ENCODE measurements around the gene UBA1. TPM values are rescaled to one million over a fixed set of nuclear protein-coding genes. Genes with fewer than 3 reads are reported as not detected.

UBA1 gene
- total RNA-seq, 3 donors from 2014 or later, result 236 to 281 (median 254) TPM

- no peak for ATAC-seq
- H3K36me3 Mint-ChIP-seq (ENCODE audit: insufficient read depth), result peaks cover 10% of the 10 kb centered on the region
- no peak for DNase-seq
- H3K4me3 Mint-ChIP-seq, result no peak overlapping the region
- no peaks in the 10 kb centered on the region for H3K27me3 Mint-ChIP-seq (ENCODE audit: low read depth)
- H3K4me1 Mint-ChIP-seq (ENCODE audit: low read depth), result no peaks in the 10 kb centered on the region
- no peaks in the 10 kb centered on the region for H3K9me3 Mint-ChIP-seq
These were observed 17.4 kb upstream of the UBA1 start for GRCh38 chrX:47176101-47176740.

GRCh38 chrX:47177079-47177478 is 16.6 kb upstream of the UBA1 start:
- Mint-ChIP-seq H3K4me3 (no peak overlapping the region), H3K27me3 (ENCODE audit: low read depth) (no peaks in the 10 kb centered on the region), H3K36me3 (ENCODE audit: insufficient read depth) (peaks cover 10% of the 10 kb centered on the region), H3K4me1 (ENCODE audit: low read depth) (no peaks in the 10 kb centered on the region), H3K9me3 (no peaks in the 10 kb centered on the region)
- DNase-seq (no peak), ATAC-seq (no peak)

- Mint-ChIP-seq H3K27me3 (ENCODE audit: low read depth) (no peaks in the 10 kb centered on the region), H3K4me1 (ENCODE audit: low read depth) (no peaks in the 10 kb centered on the region), H3K36me3 (ENCODE audit: insufficient read depth) (peaks cover 13% of the 10 kb centered on the region), H3K9me3 (no peaks in the 10 kb centered on the region), H3K4me3 (no peak overlapping the region)
- no peak for ATAC-seq
- DNase-seq, result no peak
These were observed 15.3 kb upstream of the UBA1 start for GRCh38 chrX:47178337-47178736.

GRCh38 chrX:47179221-47179927 is 14.3 kb upstream of the UBA1 start:
- Mint-ChIP-seq H3K27me3 (ENCODE audit: low read depth) (no peaks in the 10 kb centered on the region), H3K9me3 (no peaks in the 10 kb centered on the region), H3K4me1 (ENCODE audit: low read depth) (no peaks in the 10 kb centered on the region), H3K36me3 (ENCODE audit: insufficient read depth) (peaks cover 13% of the 10 kb centered on the region), H3K4me3 (no peak overlapping the region)
- no peak for ATAC-seq
- DNase-seq, result no peak

GRCh38 chrX:47179928-47180255 is 13.7 kb upstream of the UBA1 start:
- ATAC-seq (no peak), DNase-seq (no peak)
- no peaks in the 10 kb centered on the region for H3K27me3 Mint-ChIP-seq (ENCODE audit: low read depth)
- no peaks in the 10 kb centered on the region for H3K4me1 Mint-ChIP-seq (ENCODE audit: low read depth)
- no peak overlapping the region for H3K4me3 Mint-ChIP-seq
- H3K36me3 Mint-ChIP-seq (ENCODE audit: insufficient read depth), result peaks cover 13% of the 10 kb centered on the region
- no peaks in the 10 kb centered on the region for H3K9me3 Mint-ChIP-seq

GRCh38 chrX:47180346-47180745 is 13.3 kb upstream of the UBA1 start:
- no peaks in the 10 kb centered on the region for H3K4me1 Mint-ChIP-seq (ENCODE audit: low read depth)
- H3K4me3 Mint-ChIP-seq, result no peak overlapping the region
- H3K9me3 Mint-ChIP-seq, result no peaks in the 10 kb centered on the region
- H3K36me3 Mint-ChIP-seq (ENCODE audit: insufficient read depth), result peaks cover 13% of the 10 kb centered on the region
- no peak for DNase-seq
- ATAC-seq, result no peak
- H3K27me3 Mint-ChIP-seq (ENCODE audit: low read depth), result no peaks in the 10 kb centered on the region

- ATAC-seq, result no peak
- no peak for DNase-seq
- Mint-ChIP-seq H3K27me3 (ENCODE audit: low read depth) (no peaks in the 10 kb centered on the region), H3K9me3 (no peaks in the 10 kb centered on the region), H3K36me3 (ENCODE audit: insufficient read depth) (peaks cover 13% of the 10 kb centered on the region), H3K4me3 (no peak overlapping the region), H3K4me1 (ENCODE audit: low read depth) (no peaks in the 10 kb centered on the region)
These were observed 12.3 kb upstream of the UBA1 start for GRCh38 chrX:47181301-47181700.

GRCh38 chrX:47182106-47182700 is 11.4 kb upstream of the UBA1 start:
- DNase-seq, result no peak
- Mint-ChIP-seq H3K9me3 (no peaks in the 10 kb centered on the region), H3K4me3 (no peak overlapping the region), H3K36me3 (ENCODE audit: insufficient read depth) (peaks cover 13% of the 10 kb centered on the region), H3K4me1 (ENCODE audit: low read depth) (no peaks in the 10 kb centered on the region), H3K27me3 (ENCODE audit: low read depth) (no peaks in the 10 kb centered on the region)
- no peak for ATAC-seq

- ATAC-seq, result no peak
These were observed 9.1 kb upstream of the UBA1 start for GRCh38 chrX:47184486-47184885.

GRCh38 chrX:47185241-47185640 is 8.4 kb upstream of the UBA1 start:
- no peak overlapping the region for H3K4me3 Mint-ChIP-seq
- no peaks in the 10 kb centered on the region for H3K27me3 Mint-ChIP-seq (ENCODE audit: low read depth)
- ATAC-seq (no peak), DNase-seq (no peak)
- H3K36me3 Mint-ChIP-seq (ENCODE audit: insufficient read depth), result peaks cover 4% of the 10 kb centered on the region
- peaks cover 13% of the 10 kb centered on the region for H3K4me1 Mint-ChIP-seq (ENCODE audit: low read depth)
- H3K9me3 Mint-ChIP-seq, result no peaks in the 10 kb centered on the region

More at GRCh38 chrX:47184486-47184885, 9.1 kb upstream of the UBA1 start:
- H3K4me1 Mint-ChIP-seq (ENCODE audit: low read depth), result peaks cover 13% of the 10 kb centered on the region
- H3K9me3 Mint-ChIP-seq, result no peaks in the 10 kb centered on the region
- H3K36me3 Mint-ChIP-seq (ENCODE audit: insufficient read depth), result peaks cover 5% of the 10 kb centered on the region
- no peak overlapping the region for H3K4me3 Mint-ChIP-seq
- no peaks in the 10 kb centered on the region for H3K27me3 Mint-ChIP-seq (ENCODE audit: low read depth)
- no peak for DNase-seq

GRCh38 chrX:47186096-47186740 is 7.4 kb upstream of the UBA1 start:
- Mint-ChIP-seq H3K9me3 (no peaks in the 10 kb centered on the region), H3K27me3 (ENCODE audit: low read depth) (no peaks in the 10 kb centered on the region), H3K4me1 (ENCODE audit: low read depth) (peaks cover 19% of the 10 kb centered on the region), H3K36me3 (ENCODE audit: insufficient read depth) (peaks cover 4% of the 10 kb centered on the region), H3K4me3 (no peak overlapping the region)
- ATAC-seq (no peak), DNase-seq (no peak)

- no peak for DNase-seq
These were observed 6.4 kb upstream of the UBA1 start for GRCh38 chrX:47187106-47187677.

GRCh38 chrX:47189906-47190305 is 3.7 kb upstream of the UBA1 start:
- DNase-seq, result no peak
- ATAC-seq, result no peak
- no peak overlapping the region for H3K4me3 Mint-ChIP-seq
- no peaks in the 10 kb centered on the region for H3K9me3 Mint-ChIP-seq
- no peaks in the 10 kb centered on the region for H3K27me3 Mint-ChIP-seq (ENCODE audit: low read depth)
- H3K36me3 Mint-ChIP-seq (ENCODE audit: insufficient read depth), result peaks cover 2% of the 10 kb centered on the region
- H3K4me1 Mint-ChIP-seq (ENCODE audit: low read depth), result peaks cover 31% of the 10 kb centered on the region

More at GRCh38 chrX:47187106-47187677, 6.4 kb upstream of the UBA1 start:
- Mint-ChIP-seq H3K4me1 (ENCODE audit: low read depth) (peaks cover 20% of the 10 kb centered on the region), H3K27me3 (ENCODE audit: low read depth) (no peaks in the 10 kb centered on the region), H3K4me3 (no peak overlapping the region), H3K36me3 (ENCODE audit: insufficient read depth) (peaks cover 4% of the 10 kb centered on the region), H3K9me3 (no peaks in the 10 kb centered on the region)
- ATAC-seq, result no peak

- Mint-ChIP-seq H3K36me3 (ENCODE audit: insufficient read depth) (peaks cover 4% of the 10 kb centered on the region), H3K4me1 (ENCODE audit: low read depth) (peaks cover 38% of the 10 kb centered on the region), H3K9me3 (no peaks in the 10 kb centered on the region), H3K4me3 (peak overlapping the region; percentile 94), H3K27me3 (ENCODE audit: low read depth) (no peaks in the 10 kb centered on the region)
- DNase-seq, result peak; percentile 74
- peak; percentile 75 to 78 for ATAC-seq
These were observed 3.0 kb upstream of the UBA1 start for GRCh38 chrX:47190445-47191269.
